ENCODE measurements around the gene CNIH2. TPM values are rescaled to one million over a fixed set of nuclear protein-coding genes. Genes with fewer than 3 reads are reported as not detected.
A peak's percentile ranks its signal among the peaks of the same experiment; 100 is the strongest.

CNIH2 gene
- total and polyA plus RNA-seq, 4 donors, result 23.9 to 256 (median 138) TPM

DNA sequence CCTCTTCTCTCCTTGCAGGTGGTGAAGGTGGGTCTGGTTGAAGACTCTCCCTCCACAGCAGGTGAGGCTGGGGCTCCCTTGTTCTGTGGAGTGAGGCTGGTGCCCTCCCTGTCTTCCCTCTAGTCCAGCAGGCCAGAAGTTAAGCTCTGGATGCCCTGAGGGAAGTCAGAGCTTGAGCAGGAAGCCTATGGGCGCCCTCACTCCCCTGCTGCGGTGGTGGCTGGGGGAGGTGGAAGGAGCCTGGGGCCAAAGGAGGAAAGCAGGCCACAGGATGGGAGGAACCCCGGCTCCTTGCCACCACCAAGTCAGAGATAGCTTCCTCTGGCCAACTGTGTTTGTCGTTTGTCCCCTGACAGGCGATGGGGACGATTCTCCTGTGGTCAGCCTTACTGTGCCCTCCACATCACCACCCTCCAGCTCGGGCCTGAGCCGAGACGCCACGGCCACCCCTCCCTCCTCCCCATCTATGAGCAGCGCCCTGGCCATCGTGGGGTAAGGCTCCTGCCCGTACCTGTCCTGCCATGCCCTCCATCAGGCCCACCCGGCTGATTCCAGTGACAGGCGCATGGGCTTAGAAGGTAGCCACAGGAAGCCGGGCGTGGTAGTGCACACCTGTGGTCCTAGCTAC lies 39.1 kb upstream of the CNIH2 start:
- Histone ChIP-seq H3K27me3 (ENCODE audit: control insufficient read depth, insufficient read depth, low read length) (no peaks in the 10 kb centered on the region), H3K4me3 (ENCODE audit: low read depth, low read length) (no peak overlapping the region), H3K9me3 (ENCODE audit: control insufficient read depth, insufficient read depth, low read length) (no peaks in the 10 kb centered on the region), H3K4me1 (ENCODE audit: control insufficient read depth, insufficient read depth, low read length) (peaks cover 10% of the 10 kb centered on the region), H3K27ac (ENCODE audit: low read depth, low read length) (no peak overlapping the region), H3K36me3 (ENCODE audit: control insufficient read depth, insufficient read depth, low read length) (peaks cover 97% of the 10 kb centered on the region)
- 97% methylated on average over 17 of the region's 17 CpGs for WGBS (ENCODE audit: insufficient coverage)
- no peak for DNase-seq (ENCODE audit: low read depth in 4 of 6, low spot score in 6 of 6)

DNA sequence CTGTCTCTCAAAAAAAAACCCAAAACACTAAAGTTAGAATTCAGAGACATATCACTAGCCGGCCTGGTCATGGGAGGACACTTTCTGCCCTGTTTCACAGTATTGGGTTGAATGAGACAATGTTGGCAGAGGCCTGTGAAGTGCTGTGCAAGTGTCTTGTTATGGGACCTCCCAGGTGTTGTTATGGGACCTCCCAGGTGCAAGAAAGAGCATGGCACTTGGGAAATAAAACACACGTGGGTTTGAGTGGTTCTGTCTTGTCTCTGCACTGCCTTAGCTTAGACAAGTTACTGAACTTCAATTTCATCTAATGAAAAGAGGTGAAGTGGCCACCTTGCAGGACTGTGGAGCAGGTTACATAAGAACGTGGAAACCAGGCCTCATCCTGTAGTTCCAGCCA lies 38.5 kb upstream of the CNIH2 start:
- H3K4me1 ChIP-seq (ENCODE audit: control insufficient read depth, insufficient read depth, low read length), result peaks cover 10% of the 10 kb centered on the region
- no peak for DNase-seq (ENCODE audit: low read depth in 4 of 6, low spot score in 6 of 6)
- no peak overlapping the region for H3K4me3 ChIP-seq (ENCODE audit: low read depth, low read length)
- 96% methylated on average over 3 of the region's 3 CpGs for WGBS (ENCODE audit: insufficient coverage)
- no peaks in the 10 kb centered on the region for H3K9me3 ChIP-seq (ENCODE audit: control insufficient read depth, insufficient read depth, low read length)
- H3K27ac ChIP-seq (ENCODE audit: low read depth, low read length), result no peak overlapping the region
- no peaks in the 10 kb centered on the region for H3K27me3 ChIP-seq (ENCODE audit: control insufficient read depth, insufficient read depth, low read length)
- H3K36me3 ChIP-seq (ENCODE audit: control insufficient read depth, insufficient read depth, low read length), result peaks cover 97% of the 10 kb centered on the region

DNA sequence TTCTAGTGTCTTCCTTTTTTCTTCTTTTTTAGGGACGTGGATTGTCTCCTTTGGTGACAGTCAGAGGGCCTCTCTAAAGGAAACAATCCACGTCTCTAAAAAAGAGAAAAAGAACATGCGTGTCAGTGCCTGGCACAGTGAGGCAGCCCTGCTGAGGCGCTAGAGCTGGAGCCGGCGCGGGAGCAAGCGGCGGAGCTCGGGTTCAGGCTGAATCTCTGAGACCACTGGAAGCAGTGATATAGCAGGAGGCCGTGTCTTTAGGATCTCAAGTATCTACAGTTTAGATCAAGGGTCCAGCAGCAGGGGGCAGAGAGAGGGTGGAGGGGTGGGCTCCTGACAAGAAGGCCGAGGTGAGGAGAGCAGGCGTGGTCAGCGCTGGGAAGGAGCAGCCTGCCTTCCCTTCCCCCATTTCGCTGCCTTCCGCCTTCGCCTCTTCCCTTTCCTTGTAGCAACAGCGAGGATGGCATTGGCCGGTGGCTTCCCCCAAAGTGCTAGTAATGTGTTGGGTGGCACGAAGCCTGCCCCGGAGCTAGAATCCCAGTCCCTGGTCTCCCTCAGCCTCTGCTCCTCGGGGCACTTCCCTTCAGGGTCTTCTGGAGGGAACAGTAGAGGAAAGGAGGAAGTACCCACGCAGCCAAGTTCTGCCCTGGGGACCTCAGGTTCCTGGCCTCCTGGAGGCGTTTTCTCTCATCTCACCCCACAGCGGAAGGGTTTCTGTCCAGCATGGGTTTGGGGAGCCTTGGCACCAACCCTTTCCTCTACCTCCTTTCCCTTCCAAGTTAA lies 37.8 kb upstream of the CNIH2 start:
- DNase-seq (ENCODE audit: low read depth in 4 of 6, low spot score in 6 of 6), result no peak
- WGBS (ENCODE audit: insufficient coverage), result 88% methylated on average over 16 of the region's 25 CpGs
- Histone ChIP-seq H3K9me3 (ENCODE audit: control insufficient read depth, insufficient read depth, low read length) (no peaks in the 10 kb centered on the region), H3K27me3 (ENCODE audit: control insufficient read depth, insufficient read depth, low read length) (no peaks in the 10 kb centered on the region), H3K4me1 (ENCODE audit: control insufficient read depth, insufficient read depth, low read length) (peaks cover 10% of the 10 kb centered on the region), H3K36me3 (ENCODE audit: control insufficient read depth, insufficient read depth, low read length) (peaks cover 97% of the 10 kb centered on the region), H3K27ac (ENCODE audit: low read depth, low read length) (no peak overlapping the region), H3K4me3 (ENCODE audit: low read depth, low read length) (no peak overlapping the region)

DNA sequence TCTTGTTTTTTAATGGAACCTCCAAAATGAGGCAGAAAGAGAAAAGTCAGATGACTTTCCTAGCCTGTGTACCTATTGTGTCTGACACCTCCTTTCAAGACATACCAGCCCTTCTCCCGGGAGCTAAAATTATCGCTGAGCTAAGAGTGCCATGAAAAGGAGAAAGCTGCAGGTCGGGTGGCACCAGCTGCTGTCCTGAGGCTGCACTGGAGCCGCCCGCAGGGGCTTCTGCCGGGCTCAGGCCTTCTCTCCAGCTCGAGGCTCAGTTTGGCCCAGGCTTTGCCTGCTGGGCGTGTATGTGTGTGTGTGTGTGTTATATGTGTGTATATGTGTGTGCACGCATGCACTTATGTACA lies 37.2 kb upstream of the CNIH2 start:
- DNase-seq (ENCODE audit: low read depth in 4 of 6, low spot score in 6 of 6), result no peak
- Histone ChIP-seq H3K4me1 (ENCODE audit: control insufficient read depth, insufficient read depth, low read length) (peaks cover 10% of the 10 kb centered on the region), H3K36me3 (ENCODE audit: control insufficient read depth, insufficient read depth, low read length) (peaks cover 94% of the 10 kb centered on the region), H3K4me3 (ENCODE audit: low read depth, low read length) (no peak overlapping the region), H3K27me3 (ENCODE audit: control insufficient read depth, insufficient read depth, low read length) (no peaks in the 10 kb centered on the region), H3K9me3 (ENCODE audit: control insufficient read depth, insufficient read depth, low read length) (no peaks in the 10 kb centered on the region), H3K27ac (ENCODE audit: low read depth, low read length) (no peak overlapping the region)
- WGBS (ENCODE audit: insufficient coverage), result 84% methylated on average over 6 of the region's 9 CpGs

GRCh38 chr11:66242095-66242765 lies 35.7 kb upstream of the CNIH2 start:
- 66% methylated on average over 14 of the region's 14 CpGs for WGBS (ENCODE audit: insufficient coverage)
- Histone ChIP-seq H3K4me1 (ENCODE audit: control insufficient read depth, insufficient read depth, low read length) (peaks cover 10% of the 10 kb centered on the region), H3K27ac (ENCODE audit: low read depth, low read length) (no peak overlapping the region), H3K36me3 (ENCODE audit: control insufficient read depth, insufficient read depth, low read length) (peaks cover 96% of the 10 kb centered on the region), H3K27me3 (ENCODE audit: control insufficient read depth, insufficient read depth, low read length) (no peaks in the 10 kb centered on the region), H3K9me3 (ENCODE audit: control insufficient read depth, insufficient read depth, low read length) (no peaks in the 10 kb centered on the region), H3K4me3 (ENCODE audit: low read depth, low read length) (no peak overlapping the region)
- peak in 1 of 6 donors; percentile 62 for DNase-seq (ENCODE audit: low read depth in 4 of 6, low spot score in 6 of 6)

- Histone ChIP-seq H3K27ac (ENCODE audit: low read depth, low read length) (no peak overlapping the region), H3K36me3 (ENCODE audit: control insufficient read depth, insufficient read depth, low read length) (peaks cover 85% of the 10 kb centered on the region), H3K4me3 (ENCODE audit: low read depth, low read length) (no peak overlapping the region), H3K4me1 (ENCODE audit: control insufficient read depth, insufficient read depth, low read length) (peaks cover 10% of the 10 kb centered on the region), H3K9me3 (ENCODE audit: control insufficient read depth, insufficient read depth, low read length) (no peaks in the 10 kb centered on the region), H3K27me3 (ENCODE audit: control insufficient read depth, insufficient read depth, low read length) (no peaks in the 10 kb centered on the region)
- 51% methylated on average over 13 of the region's 13 CpGs for WGBS (ENCODE audit: insufficient coverage)
- DNase-seq (ENCODE audit: low read depth in 4 of 6, low spot score in 6 of 6), result no peak
Measured at GRCh38 chr11:66243782-66244535, 34.0 kb upstream of the CNIH2 start.

GRCh38 chr11:66247295-66247694 lies 30.7 kb upstream of the CNIH2 start:
- no peak for DNase-seq (ENCODE audit: low read depth in 4 of 6, low spot score in 6 of 6)
- Histone ChIP-seq H3K9me3 (ENCODE audit: control insufficient read depth, insufficient read depth, low read length) (no peaks in the 10 kb centered on the region), H3K27me3 (ENCODE audit: control insufficient read depth, insufficient read depth, low read length) (no peaks in the 10 kb centered on the region), H3K27ac (ENCODE audit: low read depth, low read length) (no peak overlapping the region), H3K4me1 (ENCODE audit: control insufficient read depth, insufficient read depth, low read length) (peaks cover 6% of the 10 kb centered on the region), H3K4me3 (ENCODE audit: low read depth, low read length) (no peak overlapping the region), H3K36me3 (ENCODE audit: control insufficient read depth, insufficient read depth, low read length) (peaks cover 73% of the 10 kb centered on the region)
- WGBS (ENCODE audit: insufficient coverage), result 84% methylated on average over 4 of the region's 4 CpGs

DNA sequence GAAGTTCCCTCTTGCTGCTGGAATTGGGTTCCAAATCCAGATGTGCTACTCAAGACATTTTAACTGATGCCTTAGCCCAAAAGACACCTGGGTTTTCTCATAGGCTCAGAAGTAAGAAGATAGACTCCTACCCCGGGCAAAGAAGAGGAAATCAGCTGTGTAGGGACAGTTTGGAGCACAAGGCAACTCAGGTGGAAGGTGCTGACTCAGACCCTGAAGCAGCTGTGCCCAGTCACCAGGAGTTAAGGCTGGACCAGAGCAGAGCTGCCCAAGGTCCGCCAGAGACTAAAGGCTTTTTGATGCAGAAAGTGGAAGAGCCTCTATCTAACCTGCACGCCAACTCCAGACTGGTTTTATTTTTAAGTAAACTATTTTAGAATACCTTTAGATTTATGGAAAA lies 30.2 kb upstream of the CNIH2 start:
- H3K4me1 ChIP-seq (ENCODE audit: control insufficient read depth, insufficient read depth, low read length), result peaks cover 1% of the 10 kb centered on the region
- H3K9me3 ChIP-seq (ENCODE audit: control insufficient read depth, insufficient read depth, low read length), result no peaks in the 10 kb centered on the region
- no peak for DNase-seq (ENCODE audit: low read depth in 4 of 6, low spot score in 6 of 6)
- no peak overlapping the region for H3K4me3 ChIP-seq (ENCODE audit: low read depth, low read length)
- H3K27me3 ChIP-seq (ENCODE audit: control insufficient read depth, insufficient read depth, low read length), result no peaks in the 10 kb centered on the region
- WGBS (ENCODE audit: insufficient coverage), result 100% methylated on average over 1 of the region's 3 CpGs
- no peak overlapping the region for H3K27ac ChIP-seq (ENCODE audit: low read depth, low read length)
- peaks cover 68% of the 10 kb centered on the region for H3K36me3 ChIP-seq (ENCODE audit: control insufficient read depth, insufficient read depth, low read length)

DNA sequence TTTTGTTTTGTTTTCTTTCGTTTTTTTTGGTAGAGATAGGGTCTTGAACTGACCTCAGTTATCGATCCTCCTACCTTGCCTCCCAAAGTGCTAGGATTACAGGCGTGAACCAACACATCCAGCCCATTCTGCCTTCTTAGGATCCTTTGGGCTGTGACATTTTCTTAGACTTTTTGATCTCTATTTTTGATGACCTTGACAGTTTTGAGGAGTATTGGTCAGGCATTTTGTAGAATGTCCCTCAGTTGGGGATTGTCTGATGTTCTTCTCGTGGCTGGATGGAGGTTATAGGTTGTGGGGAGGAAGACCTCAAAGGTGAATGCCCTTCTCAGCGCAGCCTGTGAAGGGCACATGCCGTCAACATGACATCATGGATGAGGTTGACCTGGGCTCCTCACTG lies 29.1 kb upstream of the CNIH2 start:
- no peak overlapping the region for H3K4me3 ChIP-seq (ENCODE audit: low read depth, low read length)
- peaks cover 8% of the 10 kb centered on the region for H3K4me1 ChIP-seq (ENCODE audit: control insufficient read depth, insufficient read depth, low read length)
- H3K9me3 ChIP-seq (ENCODE audit: control insufficient read depth, insufficient read depth, low read length), result no peaks in the 10 kb centered on the region
- no peak for DNase-seq (ENCODE audit: low read depth in 4 of 6, low spot score in 6 of 6)
- no peaks in the 10 kb centered on the region for H3K27me3 ChIP-seq (ENCODE audit: control insufficient read depth, insufficient read depth, low read length)
- H3K27ac ChIP-seq (ENCODE audit: low read depth, low read length), result no peak overlapping the region
- WGBS (ENCODE audit: insufficient coverage), result 91% methylated on average over 3 of the region's 6 CpGs
- peaks cover 59% of the 10 kb centered on the region for H3K36me3 ChIP-seq (ENCODE audit: control insufficient read depth, insufficient read depth, low read length)

Data from spinal cord (tissue), 10 donors.